Mucosa of descending colon (tissue), 3 donors: ENCODE results near the gene PRM1. TPM values are rescaled to one million over a fixed set of nuclear protein-coding genes. Genes with fewer than 3 reads are reported as not detected.
A peak's percentile ranks its signal among the peaks of the same experiment; 100 is the strongest.

Experiments used
- ATAC-seq: fragments of 200-7000 bp; cut with Tn5 transposase; one replicate; pipeline ENCODE4 v1.9.1; 2020; ENCODE audit warnings: mild to moderate bottlenecking, moderate library complexity
- DNase-seq, 3 donors: peaks; one replicate each; pipeline ENCODE4 v3.0.0-alpha.2; 2020
- H3K36me3 ChIP-seq: fragments of 200-600 bp; one replicate; pipeline ENCODE4 v1.8.0; 2021; ENCODE audit warnings: low read depth, mild to moderate bottlenecking
- H3K4me1 ChIP-seq: fragments of 200-600 bp; one replicate; pipeline ENCODE4 v1.8.0; 2021; ENCODE audit warnings: low read depth, mild to moderate bottlenecking
- H3K4me3 ChIP-seq: fragments of 200-600 bp; one replicate; pipeline ENCODE4 v1.8.0; 2021; ENCODE audit warnings: mild to moderate bottlenecking
- H3K9me3 ChIP-seq: fragments of 200-600 bp; one replicate; pipeline ENCODE4 v1.8.0; 2021; ENCODE audit warnings: mild to moderate bottlenecking
- intact Hi-C, 2 donors: fragments of 100-400 bp; cut with DNase I in 1 of 2; cut with micrococcal nuclease in 1 of 2; formaldehyde crosslinking; loops; one replicate each; pipeline versions ENCODE4 v1.11.0 to v1.11.1; 2022; cut with DNase I, micrococcal nuclease
- total RNA-seq, 3 donors: library from RNA; stranded (reverse); fragmentation: NEBNext Ultra II Directional in 2 of 3; extraction: Animal tissue kit (Norgen Biotek cat#: 25700) in 2 of 3; gene quantifications; one replicate each; pipeline versions ENCODE4 v1.2.1 to v1.2.4, GENCODE V29; 2021 to 2023
- TF ChIP-seq, protein P1 (sequence below): fragments of 200-600 bp; IDR thresholded peaks from one replicate; pipeline ENCODE4 v1.8.0; 2022; ENCODE audit warnings: antibody characterized with exemption, mild to moderate bottlenecking
- donor health status: DM: no; HTN: no; CAD: no; lungs with moderate emphysema.
- donor health status: DM: no; HTN: no; CAD: no.
- donor health status: DM: no; HTN: yes; CAD: no.

The PRM1 gene
- total RNA-seq, 3 donors from 2014 or later = not detected

DNA sequence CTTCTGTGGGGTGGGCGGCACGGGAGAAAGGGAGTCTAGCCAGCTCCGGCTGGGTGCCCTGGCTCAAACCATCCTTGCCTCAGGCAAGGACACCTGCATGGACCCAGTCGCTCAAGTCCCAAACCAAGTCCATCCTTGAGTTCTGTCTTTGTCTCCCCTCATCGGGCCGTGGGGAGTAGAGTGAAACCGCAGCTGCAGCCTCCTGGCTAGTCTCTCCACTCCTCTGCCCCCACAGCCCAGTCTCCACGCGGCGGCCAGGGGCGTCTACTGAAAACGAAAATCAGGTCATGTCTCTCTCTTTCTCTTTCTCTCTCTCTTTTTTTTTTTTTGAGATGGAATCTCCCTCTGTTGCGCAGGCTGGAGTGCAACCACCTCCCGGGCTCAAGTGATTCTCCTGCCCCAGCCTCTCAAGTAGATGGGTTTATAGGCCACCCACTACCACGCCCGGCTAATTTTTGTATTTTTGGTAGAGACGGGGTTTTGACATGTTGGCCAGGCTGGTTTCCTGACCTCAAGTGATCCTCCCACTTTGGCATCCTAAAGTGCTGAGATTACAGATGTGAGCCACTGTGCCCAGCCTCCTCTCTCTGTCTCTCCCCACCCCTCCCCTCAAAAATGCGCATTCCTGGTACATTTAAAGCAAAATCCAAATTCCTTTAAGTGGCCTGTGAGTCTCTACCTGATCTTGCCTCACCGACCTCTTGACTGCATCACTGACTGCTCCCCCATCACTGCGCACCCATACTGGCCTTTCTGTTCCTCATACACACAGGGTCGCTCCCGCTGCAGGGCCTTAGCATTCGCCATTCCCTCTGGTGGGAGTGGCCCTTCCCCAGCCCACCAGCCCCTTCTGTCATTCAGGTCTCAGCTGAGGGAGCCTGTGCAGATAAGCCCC is 46.4 kb upstream of the PRM1 start:
- Histone ChIP-seq H3K9me3 (no peaks in the 10 kb centered on the region), H3K4me3 (no peak overlapping the region), H3K4me1 (peaks cover 3% of the 10 kb centered on the region), H3K36me3 (no peaks in the 10 kb centered on the region)
- intact Hi-C loops = no loop called here
- DNase-seq (peak in 1 of 3 donors; percentile 66), ATAC-seq (peak; percentile 29)
- TF ChIP-seq, protein P1, sequence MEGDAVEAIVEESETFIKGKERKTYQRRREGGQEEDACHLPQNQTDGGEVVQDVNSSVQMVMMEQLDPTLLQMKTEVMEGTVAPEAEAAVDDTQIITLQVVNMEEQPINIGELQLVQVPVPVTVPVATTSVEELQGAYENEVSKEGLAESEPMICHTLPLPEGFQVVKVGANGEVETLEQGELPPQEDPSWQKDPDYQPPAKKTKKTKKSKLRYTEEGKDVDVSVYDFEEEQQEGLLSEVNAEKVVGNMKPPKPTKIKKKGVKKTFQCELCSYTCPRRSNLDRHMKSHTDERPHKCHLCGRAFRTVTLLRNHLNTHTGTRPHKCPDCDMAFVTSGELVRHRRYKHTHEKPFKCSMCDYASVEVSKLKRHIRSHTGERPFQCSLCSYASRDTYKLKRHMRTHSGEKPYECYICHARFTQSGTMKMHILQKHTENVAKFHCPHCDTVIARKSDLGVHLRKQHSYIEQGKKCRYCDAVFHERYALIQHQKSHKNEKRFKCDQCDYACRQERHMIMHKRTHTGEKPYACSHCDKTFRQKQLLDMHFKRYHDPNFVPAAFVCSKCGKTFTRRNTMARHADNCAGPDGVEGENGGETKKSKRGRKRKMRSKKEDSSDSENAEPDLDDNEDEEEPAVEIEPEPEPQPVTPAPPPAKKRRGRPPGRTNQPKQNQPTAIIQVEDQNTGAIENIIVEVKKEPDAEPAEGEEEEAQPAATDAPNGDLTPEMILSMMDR = no peak

DNA sequence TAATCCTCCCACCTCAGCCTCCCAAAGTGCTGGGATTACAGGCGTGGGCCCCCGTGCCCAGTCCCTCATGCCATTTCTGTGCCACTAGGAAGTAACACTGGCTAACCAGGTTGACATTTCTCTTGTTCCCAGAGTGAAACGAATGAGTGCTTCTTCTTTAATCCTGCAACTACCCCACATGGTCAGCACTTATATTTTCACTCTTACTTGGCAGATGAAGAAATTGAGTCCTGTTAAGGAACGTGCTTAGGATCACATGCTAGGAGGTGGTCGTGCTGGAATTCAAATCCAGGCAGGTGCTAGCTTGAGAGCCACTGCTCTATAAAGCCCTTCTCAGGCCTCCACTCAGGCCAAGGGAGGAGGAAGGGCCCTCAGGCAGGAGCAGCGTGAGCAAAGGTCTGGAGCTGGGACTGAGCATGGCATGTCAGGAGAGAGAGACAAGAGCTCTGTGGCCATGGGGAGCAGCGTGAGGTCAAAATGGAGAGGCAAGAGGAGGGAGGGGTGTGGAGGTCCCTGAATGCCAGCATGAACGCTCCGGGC is 45.7 kb upstream of the PRM1 start:
- ATAC-seq = no peak
- TF ChIP-seq, protein P1 = no peak
- intact Hi-C loops = no loop called here
- no peaks in the 10 kb centered on the region for H3K36me3 ChIP-seq
- H3K4me1 ChIP-seq = peaks cover 3% of the 10 kb centered on the region
- no peak for DNase-seq
- H3K9me3 ChIP-seq = no peaks in the 10 kb centered on the region
- no peak overlapping the region for H3K4me3 ChIP-seq

DNA sequence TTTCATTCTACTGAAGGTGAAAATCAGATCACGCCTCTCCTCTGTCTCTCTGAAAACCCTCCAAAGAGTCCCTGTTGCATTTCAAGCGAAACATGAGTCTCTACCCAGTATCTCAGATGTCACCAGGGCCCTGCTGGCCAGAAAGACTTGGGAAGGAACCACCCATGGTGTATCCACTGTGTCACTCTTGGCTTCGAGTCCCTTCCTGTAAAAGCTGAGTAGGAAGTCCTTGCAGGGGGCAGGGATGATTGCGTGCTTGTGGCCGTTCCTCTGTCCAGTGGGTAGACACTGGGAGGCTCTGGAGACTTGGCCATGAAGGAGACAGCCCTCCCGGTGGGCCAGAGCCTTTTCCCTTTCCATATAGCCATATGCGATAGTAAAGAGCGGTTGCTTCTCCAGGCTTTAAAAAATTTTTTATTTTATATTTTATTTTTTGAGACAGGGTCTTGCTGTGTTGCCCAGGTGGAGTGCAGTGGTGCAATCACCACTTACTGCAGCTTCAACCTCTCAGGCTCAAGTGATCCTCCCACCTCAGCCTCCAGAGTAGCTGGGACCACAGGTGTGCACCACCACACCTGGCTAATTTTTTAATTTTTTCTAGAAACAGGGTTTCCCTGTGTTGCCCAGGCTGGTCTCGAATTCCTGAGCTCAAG is 45.1 kb upstream of the PRM1 start:
- Histone ChIP-seq H3K4me1 (peaks cover 3% of the 10 kb centered on the region), H3K36me3 (no peaks in the 10 kb centered on the region), H3K4me3 (no peak overlapping the region), H3K9me3 (no peaks in the 10 kb centered on the region)
- intact Hi-C loops = no loop called here
- DNase-seq (no peak), ATAC-seq (no peak)
- TF ChIP-seq, protein P1 = no peak

DNA sequence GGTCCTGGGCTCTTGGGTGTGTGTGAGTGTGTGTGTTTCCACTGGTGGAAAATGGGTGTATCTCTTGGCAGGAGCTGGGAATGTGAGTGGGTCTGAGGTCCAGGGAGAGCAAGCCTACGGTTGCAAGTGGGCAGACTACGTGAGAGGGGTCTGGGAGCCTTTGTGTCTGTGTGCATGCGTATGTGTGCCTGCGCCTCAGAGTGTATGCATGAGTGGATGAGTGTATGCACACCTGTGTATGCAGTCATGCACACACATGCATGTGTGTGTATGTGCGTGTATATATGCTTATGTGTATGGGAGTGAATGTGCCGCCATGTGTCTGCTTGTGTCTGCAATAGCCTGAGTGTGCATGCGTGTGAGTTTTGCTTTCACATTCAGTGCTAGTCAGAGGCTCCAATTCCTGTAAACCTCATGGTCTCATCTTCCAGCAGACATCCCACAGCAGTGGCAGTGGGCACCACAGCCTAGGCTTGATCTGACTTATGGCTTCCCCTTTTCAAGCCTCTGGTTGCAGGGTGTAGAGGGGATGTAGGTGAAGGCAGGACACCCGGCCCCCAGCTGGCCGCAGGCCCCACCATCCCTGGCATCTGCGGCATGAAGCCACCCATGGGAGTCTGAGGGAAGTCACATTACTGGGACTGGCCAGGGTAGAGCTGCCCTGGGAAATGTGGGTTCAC is 44.4 kb upstream of the PRM1 start:
- H3K4me1 ChIP-seq = peaks cover 3% of the 10 kb centered on the region
- DNase-seq (no peak), ATAC-seq (peak; percentile 21)
- TF ChIP-seq, protein P1 = no peak
- no peaks in the 10 kb centered on the region for H3K9me3 ChIP-seq
- no peak overlapping the region for H3K4me3 ChIP-seq
- intact Hi-C loops = no loop called here
- no peaks in the 10 kb centered on the region for H3K36me3 ChIP-seq

DNA sequence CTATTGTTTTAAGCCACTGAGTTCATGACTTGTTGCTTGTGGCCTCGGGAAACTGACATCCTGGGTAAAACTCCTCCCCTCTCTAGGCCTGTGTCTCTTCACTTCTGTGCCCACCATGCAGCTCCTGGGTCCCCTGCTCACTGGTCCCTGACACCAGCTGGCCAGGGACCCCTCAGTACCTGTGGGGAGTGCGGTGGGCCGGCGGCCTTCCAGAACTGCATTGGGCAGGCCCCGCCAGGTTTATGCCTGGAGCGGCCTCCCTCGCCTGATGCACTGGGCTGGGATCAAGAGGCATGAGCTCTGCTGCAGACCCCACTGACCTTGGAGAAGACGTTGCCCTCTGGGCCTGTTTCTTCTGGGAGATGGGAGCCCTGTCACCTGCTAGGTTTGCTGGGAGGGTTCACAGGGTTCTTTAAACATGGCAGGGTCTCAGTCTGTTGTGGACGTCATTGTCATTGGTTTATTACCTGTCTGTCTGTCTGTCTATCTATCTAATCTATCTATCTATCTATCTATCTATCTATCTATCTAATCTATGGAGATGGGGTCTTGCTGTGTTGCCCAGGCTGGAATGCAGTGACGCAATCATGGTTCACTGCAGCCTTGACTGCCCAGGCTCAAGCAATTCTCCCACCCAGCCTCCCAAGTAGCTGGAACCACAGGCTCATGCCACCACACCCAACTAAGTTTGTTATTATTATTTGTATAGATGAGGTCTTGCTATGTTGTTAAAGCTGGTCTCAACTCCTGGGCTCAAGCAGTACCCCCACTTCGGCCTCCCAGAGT is 42.6 kb upstream of the PRM1 start:
- no peak for DNase-seq
- Histone ChIP-seq H3K36me3 (no peaks in the 10 kb centered on the region), H3K4me1 (peaks cover 3% of the 10 kb centered on the region), H3K4me3 (no peak overlapping the region), H3K9me3 (no peaks in the 10 kb centered on the region)
- TF ChIP-seq, protein P1 = no peak
- ATAC-seq = no peak
- intact Hi-C loops = no loop called here
